ENCODE results near the gene BRINP1.

BRINP1 gene

DNA sequence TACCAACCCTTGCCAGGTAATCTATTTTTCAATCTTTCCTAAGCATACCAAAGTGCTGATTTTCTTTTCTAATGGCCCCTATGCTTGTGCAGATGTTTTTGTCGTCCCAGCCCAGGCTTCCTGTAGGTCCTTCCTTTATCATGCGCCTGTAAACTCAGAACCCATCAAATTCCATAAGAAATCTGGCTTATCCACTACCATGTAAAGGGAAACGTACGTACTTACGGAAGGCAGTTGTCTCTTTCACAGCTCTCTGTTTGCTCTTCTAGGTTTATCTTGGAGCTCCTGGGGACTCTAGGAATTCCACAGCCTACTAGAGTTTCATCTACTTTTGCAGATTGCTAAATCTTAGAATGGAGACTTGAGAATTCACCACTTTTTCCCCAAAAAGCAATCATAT, 9.0 kb downstream of the BRINP1 start:
- TF ChIP-seq TCF12 (IDR thresholded peaks at IDR 0.05; ENCODE audit: low read depth) (no peak), NFIC (IDR thresholded peaks at IDR 0.05) (no peak), CEBPB (IDR thresholded peaks at IDR 0.05) (no peak), CREB1 (IDR thresholded peaks at IDR 0.05; ENCODE audit: low read depth) (no peak), YY1 (IDR thresholded peaks at IDR 0.05; ENCODE audit: low read depth) (no peak), TEAD4 (IDR thresholded peaks at IDR 0.05) (no peak), RAD21 (IDR thresholded peaks at IDR 0.05; ENCODE audit: low read depth) (no peak), EGR1 (IDR thresholded peaks at IDR 0.05) (no peak), EP300 (IDR thresholded peaks at IDR 0.05; ENCODE audit: borderline replicate concordance) (no peak), TAF1 (IDR thresholded peaks at IDR 0.05; ENCODE audit: low read depth) (no peak), FOXM1 (IDR thresholded peaks at IDR 0.05; ENCODE audit: borderline replicate concordance, low read depth) (no peak), ZBTB7A (IDR thresholded peaks at IDR 0.05; ENCODE audit: low read depth) (no peak)
- TF ChIP-seq, protein P1, sequence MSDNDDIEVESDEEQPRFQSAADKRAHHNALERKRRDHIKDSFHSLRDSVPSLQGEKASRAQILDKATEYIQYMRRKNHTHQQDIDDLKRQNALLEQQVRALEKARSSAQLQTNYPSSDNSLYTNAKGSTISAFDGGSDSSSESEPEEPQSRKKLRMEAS (IDR thresholded peaks at IDR 0.05), result no peak
- TF ChIP-seq, protein P2, sequence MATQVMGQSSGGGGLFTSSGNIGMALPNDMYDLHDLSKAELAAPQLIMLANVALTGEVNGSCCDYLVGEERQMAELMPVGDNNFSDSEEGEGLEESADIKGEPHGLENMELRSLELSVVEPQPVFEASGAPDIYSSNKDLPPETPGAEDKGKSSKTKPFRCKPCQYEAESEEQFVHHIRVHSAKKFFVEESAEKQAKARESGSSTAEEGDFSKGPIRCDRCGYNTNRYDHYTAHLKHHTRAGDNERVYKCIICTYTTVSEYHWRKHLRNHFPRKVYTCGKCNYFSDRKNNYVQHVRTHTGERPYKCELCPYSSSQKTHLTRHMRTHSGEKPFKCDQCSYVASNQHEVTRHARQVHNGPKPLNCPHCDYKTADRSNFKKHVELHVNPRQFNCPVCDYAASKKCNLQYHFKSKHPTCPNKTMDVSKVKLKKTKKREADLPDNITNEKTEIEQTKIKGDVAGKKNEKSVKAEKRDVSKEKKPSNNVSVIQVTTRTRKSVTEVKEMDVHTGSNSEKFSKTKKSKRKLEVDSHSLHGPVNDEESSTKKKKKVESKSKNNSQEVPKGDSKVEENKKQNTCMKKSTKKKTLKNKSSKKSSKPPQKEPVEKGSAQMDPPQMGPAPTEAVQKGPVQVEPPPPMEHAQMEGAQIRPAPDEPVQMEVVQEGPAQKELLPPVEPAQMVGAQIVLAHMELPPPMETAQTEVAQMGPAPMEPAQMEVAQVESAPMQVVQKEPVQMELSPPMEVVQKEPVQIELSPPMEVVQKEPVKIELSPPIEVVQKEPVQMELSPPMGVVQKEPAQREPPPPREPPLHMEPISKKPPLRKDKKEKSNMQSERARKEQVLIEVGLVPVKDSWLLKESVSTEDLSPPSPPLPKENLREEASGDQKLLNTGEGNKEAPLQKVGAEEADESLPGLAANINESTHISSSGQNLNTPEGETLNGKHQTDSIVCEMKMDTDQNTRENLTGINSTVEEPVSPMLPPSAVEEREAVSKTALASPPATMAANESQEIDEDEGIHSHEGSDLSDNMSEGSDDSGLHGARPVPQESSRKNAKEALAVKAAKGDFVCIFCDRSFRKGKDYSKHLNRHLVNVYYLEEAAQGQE (IDR thresholded peaks at IDR 0.05; ENCODE audit: low read depth), result no peak
- TF ChIP-seq, protein P3, sequence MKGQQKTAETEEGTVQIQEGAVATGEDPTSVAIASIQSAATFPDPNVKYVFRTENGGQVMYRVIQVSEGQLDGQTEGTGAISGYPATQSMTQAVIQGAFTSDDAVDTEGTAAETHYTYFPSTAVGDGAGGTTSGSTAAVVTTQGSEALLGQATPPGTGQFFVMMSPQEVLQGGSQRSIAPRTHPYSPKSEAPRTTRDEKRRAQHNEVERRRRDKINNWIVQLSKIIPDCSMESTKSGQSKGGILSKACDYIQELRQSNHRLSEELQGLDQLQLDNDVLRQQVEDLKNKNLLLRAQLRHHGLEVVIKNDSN (IDR thresholded peaks at IDR 0.05), result no peak

DNA sequence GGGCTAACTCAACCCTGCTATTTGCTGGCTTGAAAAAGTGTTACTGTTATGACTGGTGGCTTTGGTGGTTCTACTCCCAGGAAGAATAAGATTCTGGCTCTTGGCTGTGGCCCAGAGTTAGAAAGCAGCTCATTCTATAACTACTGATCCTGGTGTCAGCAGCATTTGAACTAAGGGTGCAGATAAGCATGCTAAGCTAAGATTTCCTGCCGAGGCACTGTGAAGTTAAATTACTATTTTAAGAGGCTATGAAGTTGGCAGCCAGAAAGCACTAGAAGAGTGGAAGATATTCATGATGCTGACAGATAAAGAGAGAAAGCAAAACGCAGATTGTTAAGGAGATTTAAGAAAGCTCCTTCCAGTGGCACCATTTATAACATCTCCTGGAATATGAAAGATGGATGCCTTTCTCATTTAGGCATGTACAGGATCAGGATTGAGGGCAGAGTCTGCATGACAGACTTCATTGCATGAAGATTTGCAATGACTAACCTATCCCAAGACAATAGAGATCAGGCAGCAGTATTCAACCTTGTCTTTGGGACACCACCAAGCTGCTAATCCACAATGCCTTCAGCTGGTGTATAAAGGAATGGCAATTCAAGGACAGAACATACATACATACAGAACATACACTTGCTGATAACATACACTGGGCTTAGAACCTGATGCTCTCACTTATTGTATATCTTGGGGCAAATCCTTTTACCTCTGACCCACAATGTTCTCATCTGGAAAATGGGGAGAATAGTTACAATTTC, 11.7 kb downstream of the BRINP1 start:
- TF ChIP-seq CEBPB (IDR thresholded peaks at IDR 0.05), result no peak

DNA sequence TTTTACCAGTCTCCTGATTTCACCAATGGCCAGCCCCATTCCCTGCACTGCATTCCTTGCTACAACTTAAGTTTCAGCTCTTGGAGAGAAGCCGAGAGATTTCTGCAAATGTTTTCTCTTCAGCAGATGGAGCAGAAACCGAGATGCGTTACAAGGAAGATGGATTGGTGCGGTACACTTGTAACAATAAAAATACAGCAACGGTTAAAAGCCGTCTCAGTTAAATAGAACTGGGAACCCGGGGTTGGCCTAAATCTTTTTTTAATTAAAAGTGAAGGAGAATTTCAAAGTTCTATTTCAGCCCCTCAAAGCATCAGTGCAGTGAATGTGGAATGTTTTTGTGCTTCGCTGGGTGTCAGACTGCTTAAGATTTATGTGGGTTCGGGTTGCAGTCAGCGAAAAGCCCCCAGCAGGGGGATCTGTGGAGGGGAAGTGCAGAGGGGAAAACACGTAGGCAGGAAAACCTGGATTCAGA, 19.8 kb downstream of the BRINP1 start:
- TF ChIP-seq, protein P3 (IDR thresholded peaks at IDR 0.05), result no peak
- TF ChIP-seq ZBTB7A (IDR thresholded peaks at IDR 0.05; ENCODE audit: low read depth), result no peak
- no peak for TF ChIP-seq CEBPB (IDR thresholded peaks at IDR 0.05)
- TF ChIP-seq, protein P1 (IDR thresholded peaks at IDR 0.05), result no peak
- no peak for TF ChIP-seq TAF1 (IDR thresholded peaks at IDR 0.05; ENCODE audit: low read depth)
- TF ChIP-seq, protein P2 (IDR thresholded peaks at IDR 0.05; ENCODE audit: low read depth), result no peak
- no peak for TF ChIP-seq NFIC (IDR thresholded peaks at IDR 0.05)
- TF ChIP-seq YY1 (IDR thresholded peaks at IDR 0.05; ENCODE audit: low read depth), result no peak
- no peak for TF ChIP-seq RAD21 (IDR thresholded peaks at IDR 0.05; ENCODE audit: low read depth)
- no peak for TF ChIP-seq EP300 (IDR thresholded peaks at IDR 0.05; ENCODE audit: borderline replicate concordance)
- TF ChIP-seq TEAD4 (IDR thresholded peaks at IDR 0.05), result no peak
- TF ChIP-seq EGR1 (IDR thresholded peaks at IDR 0.05), result no peak
- TF ChIP-seq TCF12 (IDR thresholded peaks at IDR 0.05; ENCODE audit: low read depth), result no peak
- TF ChIP-seq FOXM1 (IDR thresholded peaks at IDR 0.05; ENCODE audit: borderline replicate concordance, low read depth), result no peak
- no peak for TF ChIP-seq CREB1 (IDR thresholded peaks at IDR 0.05; ENCODE audit: low read depth)

DNA sequence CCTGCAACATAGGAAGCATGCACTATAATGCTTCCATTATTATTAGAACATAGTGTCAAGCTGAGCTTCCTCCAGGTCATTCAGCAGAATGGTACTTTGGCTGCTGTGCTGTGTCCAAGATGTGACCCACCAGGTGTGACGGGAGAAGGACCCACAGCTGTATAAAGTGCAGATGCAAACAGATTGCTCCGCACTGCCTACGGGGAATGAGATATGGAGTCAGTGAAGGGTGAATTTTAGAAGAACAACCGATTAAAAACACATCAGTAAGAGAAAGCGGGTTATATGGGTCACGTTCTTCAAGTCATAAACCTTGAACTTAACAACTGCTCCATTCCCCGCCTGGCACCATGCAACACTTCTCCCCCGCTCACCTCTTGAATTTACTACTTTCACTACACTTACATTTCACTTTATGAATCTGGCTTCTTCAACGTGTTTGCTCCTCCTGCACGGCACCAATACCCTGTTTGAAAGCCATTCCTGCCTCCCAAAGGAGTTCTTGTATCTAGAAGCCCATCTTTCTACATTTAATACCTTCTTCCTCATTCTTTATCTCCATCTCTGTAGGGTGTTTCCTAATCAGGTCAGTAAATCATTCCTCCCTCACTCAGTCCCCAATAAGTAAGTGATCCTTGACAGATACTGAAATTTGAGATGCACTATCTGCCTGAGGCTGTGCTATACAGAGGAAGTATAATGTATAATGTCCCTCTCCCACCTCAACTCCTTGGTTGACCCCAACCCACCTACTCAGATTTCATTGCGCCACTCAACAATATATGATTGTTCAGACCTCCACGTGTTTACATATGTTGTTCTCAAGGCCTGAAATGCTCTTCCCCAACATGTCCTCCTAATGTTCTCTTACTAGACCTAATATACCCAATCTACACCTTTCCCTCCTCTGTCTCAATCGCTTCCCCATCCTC, 25.9 kb downstream of the BRINP1 start:
- TF ChIP-seq RAD21 (IDR thresholded peaks at IDR 0.05; ENCODE audit: low read depth) (no peak), CREB1 (IDR thresholded peaks at IDR 0.05; ENCODE audit: low read depth) (no peak), NFIC (IDR thresholded peaks at IDR 0.05) (no peak), TCF12 (IDR thresholded peaks at IDR 0.05; ENCODE audit: low read depth) (no peak), CEBPB (IDR thresholded peaks at IDR 0.05) (no peak), YY1 (IDR thresholded peaks at IDR 0.05; ENCODE audit: low read depth) (no peak), TAF1 (IDR thresholded peaks at IDR 0.05; ENCODE audit: low read depth) (no peak), TEAD4 (IDR thresholded peaks at IDR 0.05) (no peak), EGR1 (IDR thresholded peaks at IDR 0.05) (no peak), EP300 (IDR thresholded peaks at IDR 0.05; ENCODE audit: borderline replicate concordance) (no peak), ZBTB7A (IDR thresholded peaks at IDR 0.05; ENCODE audit: low read depth) (no peak), FOXM1 (IDR thresholded peaks at IDR 0.05; ENCODE audit: borderline replicate concordance, low read depth) (no peak)
- TF ChIP-seq, protein P3 (IDR thresholded peaks at IDR 0.05), result no peak
- TF ChIP-seq, protein P2 (IDR thresholded peaks at IDR 0.05; ENCODE audit: low read depth), result no peak
- TF ChIP-seq, protein P1 (IDR thresholded peaks at IDR 0.05), result no peak
